HepG2 (cell line): Measurements from ENCODE around the gene PIK3R5.

Source experiments
- DNMT3B ChIP-seq: conservative IDR thresholded peaks from 2 replicates; pipeline ENCODE4 v1.6.1; 2016; ENCODE audit warnings: missing biosample characterization, control low read depth
- EP300 ChIP-seq, 3 experiments: sonication (generic) in 1 of 3; formaldehyde crosslinking in 1 of 3; IDR thresholded peaks; 2 replicates each; pipeline versions ENCODE4 v1.5.1 to v1.6.1; 2011 to 2020; ENCODE audit warnings: low read depth in 2 of 3, low read length in 2 of 3, borderline replicate concordance in 1 of 3, improper control_type of control experiment in 1 of 3, mild to moderate bottlenecking in 1 of 3, missing genetic modification reagents in 1 of 3, moderate library complexity in 1 of 3
- POLR2A ChIP-seq, 2 experiments: IDR thresholded peaks; 2 replicates each; pipeline ENCODE4 v1.6.1; 2011; ENCODE audit warnings: low read depth in 2 of 2, low read length in 2 of 2, mild to moderate bottlenecking in 1 of 2, moderate library complexity in 1 of 2; ENCODE audit not compliant: insufficient read depth in 1 of 2
- RAD21 ChIP-seq: fragments of 450-650 bp; formaldehyde crosslinking; IDR thresholded peaks from 2 replicates; pipeline ENCODE4 v1.5.0; 2020; ENCODE audit warnings: mild to moderate bottlenecking
- ZBED4 ChIP-seq: sonication (generic); formaldehyde crosslinking; IDR thresholded peaks from 2 replicates; pipeline ENCODE4 v1.4.0; 2020; ENCODE audit warnings: missing genetic modification reagents, borderline replicate concordance
- ZNF720 ChIP-seq: sonication (generic); formaldehyde crosslinking; IDR thresholded peaks from 2 replicates; pipeline ENCODE4 v1.4.0; 2020; ENCODE audit warnings: missing genetic modification reagents
- ZNF766 ChIP-seq: sonication (generic); formaldehyde crosslinking; IDR thresholded peaks from 2 replicates; pipeline ENCODE4 v1.5.0; 2020; ENCODE audit warnings: missing genetic modification reagents, borderline replicate concordance
- TF ChIP-seq, protein P1 (sequence below): IDR thresholded peaks from 2 replicates; pipeline ENCODE4 v1.6.1; 2016; ENCODE audit warnings: low read depth, control low read depth
- TF ChIP-seq, protein P2 (sequence below): sonication (generic); formaldehyde crosslinking; IDR thresholded peaks from 2 replicates; pipeline ENCODE4 v1.5.0; 2020; ENCODE audit warnings: mild to moderate bottlenecking, missing genetic modification reagents, moderate library complexity
- TF ChIP-seq, protein P3 (sequence below): sonication (generic); formaldehyde crosslinking; IDR thresholded peaks from 2 replicates; pipeline ENCODE4 v1.4.0; 2020; ENCODE audit warnings: missing genetic modification reagents
- TF ChIP-seq, protein P4 (sequence below): IDR thresholded peaks from 2 replicates; pipeline ENCODE4 v1.6.1; 2016

GRCh38 chr17:9003355-9004131 lies 38.0 kb upstream of the PIK3R5 start:
- TF ChIP-seq DNMT3B (CRISPR knock-in tag): no peak
- no peak for TF ChIP-seq ZNF720 (CRISPR knock-in tag)
- TF ChIP-seq POLR2A (IDR thresholded peaks at IDR 0.05; ENCODE audit: insufficient read depth in 1 of 2, low read depth in 2 of 2, low read length in 2 of 2): no peak
- TF ChIP-seq EP300 (IDR thresholded peaks at IDR 0.05; ENCODE audit: low read depth in 2 of 2, low read length in 2 of 2): no peak
- no peak for TF ChIP-seq EP300 (CRISPR knock-in tag; IDR thresholded peaks at IDR 0.05; ENCODE audit: borderline replicate concordance)
- TF ChIP-seq ZNF766: no peak
- no peak for TF ChIP-seq ZBED4 (CRISPR knock-in tag)
- TF ChIP-seq, protein P1, sequence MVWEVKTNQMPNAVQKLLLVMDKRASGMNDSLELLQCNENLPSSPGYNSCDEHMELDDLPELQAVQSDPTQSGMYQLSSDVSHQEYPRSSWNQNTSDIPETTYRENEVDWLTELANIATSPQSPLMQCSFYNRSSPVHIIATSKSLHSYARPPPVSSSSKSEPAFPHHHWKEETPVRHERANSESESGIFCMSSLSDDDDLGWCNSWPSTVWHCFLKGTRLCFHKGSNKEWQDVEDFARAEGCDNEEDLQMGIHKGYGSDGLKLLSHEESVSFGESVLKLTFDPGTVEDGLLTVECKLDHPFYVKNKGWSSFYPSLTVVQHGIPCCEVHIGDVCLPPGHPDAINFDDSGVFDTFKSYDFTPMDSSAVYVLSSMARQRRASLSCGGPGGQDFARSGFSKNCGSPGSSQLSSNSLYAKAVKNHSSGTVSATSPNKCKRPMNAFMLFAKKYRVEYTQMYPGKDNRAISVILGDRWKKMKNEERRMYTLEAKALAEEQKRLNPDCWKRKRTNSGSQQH (CRISPR knock-in tag): no peak
- TF ChIP-seq, protein P2, sequence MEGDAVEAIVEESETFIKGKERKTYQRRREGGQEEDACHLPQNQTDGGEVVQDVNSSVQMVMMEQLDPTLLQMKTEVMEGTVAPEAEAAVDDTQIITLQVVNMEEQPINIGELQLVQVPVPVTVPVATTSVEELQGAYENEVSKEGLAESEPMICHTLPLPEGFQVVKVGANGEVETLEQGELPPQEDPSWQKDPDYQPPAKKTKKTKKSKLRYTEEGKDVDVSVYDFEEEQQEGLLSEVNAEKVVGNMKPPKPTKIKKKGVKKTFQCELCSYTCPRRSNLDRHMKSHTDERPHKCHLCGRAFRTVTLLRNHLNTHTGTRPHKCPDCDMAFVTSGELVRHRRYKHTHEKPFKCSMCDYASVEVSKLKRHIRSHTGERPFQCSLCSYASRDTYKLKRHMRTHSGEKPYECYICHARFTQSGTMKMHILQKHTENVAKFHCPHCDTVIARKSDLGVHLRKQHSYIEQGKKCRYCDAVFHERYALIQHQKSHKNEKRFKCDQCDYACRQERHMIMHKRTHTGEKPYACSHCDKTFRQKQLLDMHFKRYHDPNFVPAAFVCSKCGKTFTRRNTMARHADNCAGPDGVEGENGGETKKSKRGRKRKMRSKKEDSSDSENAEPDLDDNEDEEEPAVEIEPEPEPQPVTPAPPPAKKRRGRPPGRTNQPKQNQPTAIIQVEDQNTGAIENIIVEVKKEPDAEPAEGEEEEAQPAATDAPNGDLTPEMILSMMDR (CRISPR knock-in tag): no peak
- TF ChIP-seq, protein P3, sequence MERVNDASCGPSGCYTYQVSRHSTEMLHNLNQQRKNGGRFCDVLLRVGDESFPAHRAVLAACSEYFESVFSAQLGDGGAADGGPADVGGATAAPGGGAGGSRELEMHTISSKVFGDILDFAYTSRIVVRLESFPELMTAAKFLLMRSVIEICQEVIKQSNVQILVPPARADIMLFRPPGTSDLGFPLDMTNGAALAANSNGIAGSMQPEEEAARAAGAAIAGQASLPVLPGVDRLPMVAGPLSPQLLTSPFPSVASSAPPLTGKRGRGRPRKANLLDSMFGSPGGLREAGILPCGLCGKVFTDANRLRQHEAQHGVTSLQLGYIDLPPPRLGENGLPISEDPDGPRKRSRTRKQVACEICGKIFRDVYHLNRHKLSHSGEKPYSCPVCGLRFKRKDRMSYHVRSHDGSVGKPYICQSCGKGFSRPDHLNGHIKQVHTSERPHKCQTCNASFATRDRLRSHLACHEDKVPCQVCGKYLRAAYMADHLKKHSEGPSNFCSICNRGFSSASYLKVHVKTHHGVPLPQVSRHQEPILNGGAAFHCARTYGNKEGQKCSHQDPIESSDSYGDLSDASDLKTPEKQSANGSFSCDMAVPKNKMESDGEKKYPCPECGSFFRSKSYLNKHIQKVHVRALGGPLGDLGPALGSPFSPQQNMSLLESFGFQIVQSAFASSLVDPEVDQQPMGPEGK (CRISPR knock-in tag): no peak
- TF ChIP-seq RAD21: no peak
- TF ChIP-seq, protein P4, sequence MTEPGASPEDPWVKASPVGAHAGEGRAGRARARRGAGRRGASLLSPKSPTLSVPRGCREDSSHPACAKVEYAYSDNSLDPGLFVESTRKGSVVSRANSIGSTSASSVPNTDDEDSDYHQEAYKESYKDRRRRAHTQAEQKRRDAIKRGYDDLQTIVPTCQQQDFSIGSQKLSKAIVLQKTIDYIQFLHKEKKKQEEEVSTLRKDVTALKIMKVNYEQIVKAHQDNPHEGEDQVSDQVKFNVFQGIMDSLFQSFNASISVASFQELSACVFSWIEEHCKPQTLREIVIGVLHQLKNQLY (CRISPR knock-in tag): no peak
